H1 (cell line): Measurements from ENCODE around the gene XYLB. TPM values are rescaled to one million over a fixed set of nuclear protein-coding genes. Genes with fewer than 3 reads are reported as not detected.

Experiments
- BCL11A ChIP-seq, 2 experiments: IDR thresholded peaks; one replicate each; pipeline ENCODE4 v1.6.1; 2011; ENCODE audit warnings: low read depth in 2 of 2, low read length in 2 of 2, mild to moderate bottlenecking in 2 of 2
- BRCA1 ChIP-seq: IDR thresholded peaks from 2 replicates; pipeline ENCODE4 v1.6.1; 2012; ENCODE audit warnings: low read depth, low read length, improper control_type of control experiment
- CHD7 ChIP-seq: fragments of 300-600 bp; sonication (generic); IDR thresholded peaks from 2 replicates; pipeline ENCODE4 v1.7.1; 2012; ENCODE audit warnings: low read length, moderate library complexity, mild to moderate bottlenecking, inconsistent platforms; ENCODE audit not compliant: insufficient replicate concordance
- EP300 ChIP-seq, 2 experiments: IDR thresholded peaks; 1 replicate in 1 of 2; 2 replicates in 1 of 2; pipeline ENCODE4 v1.6.1; 2011 to 2012; ENCODE audit warnings: low read depth in 2 of 2, low read length in 2 of 2, mild to moderate bottlenecking in 2 of 2, borderline replicate concordance in 1 of 2, inconsistent platforms in 1 of 2, moderate library complexity in 1 of 2
- GABPA ChIP-seq: IDR thresholded peaks from 2 replicates; pipeline ENCODE4 v1.6.1; 2011; ENCODE audit warnings: mild to moderate bottlenecking, low read length, moderate library complexity, borderline replicate concordance; ENCODE audit not compliant: insufficient read depth
- GTF2F1 ChIP-seq: IDR thresholded peaks from 2 replicates; pipeline ENCODE4 v1.6.1; 2012; ENCODE audit warnings: low read depth, low read length, improper control_type of control experiment, borderline replicate concordance
- SIN3A ChIP-seq, 2 experiments: IDR thresholded peaks in 1 of 2; conservative IDR thresholded peaks in 1 of 2; 2 replicates each; pipeline ENCODE4 v1.6.1; 2011 to 2012; ENCODE audit warnings: low read length in 2 of 2, improper control_type of control experiment in 1 of 2, low read depth in 1 of 2, mild to moderate bottlenecking in 1 of 2
- TEAD4 ChIP-seq: IDR thresholded peaks from 2 replicates; pipeline ENCODE4 v1.6.1; 2012; ENCODE audit warnings: low read depth, low read length, inconsistent platforms, mixed read lengths
- USF2 ChIP-seq: IDR thresholded peaks from 2 replicates; pipeline ENCODE4 v1.6.1; 2011; ENCODE audit warnings: low read length, improper control_type of control experiment
- polyA plus RNA-seq, 7 experiments: library from polyadenylated mRNA; depleted of rRNA in 3 of 7; stranded (reverse) in 5 of 7; unstranded in 2 of 7; fragments of >200 nt in 5 of 7; fragments of 200-250 nt in 2 of 7; gene quantifications; 1 replicate in 5 of 7; 2 replicates in 1 of 7; 4 replicates in 1 of 7; pipeline versions ENCODE4 v1.2.1 to v1.2.3, GENCODE V29; 2011 to 2013; ENCODE audit warnings: missing spikeins in 2 of 7, mixed read lengths in 2 of 7
- total RNA-seq: library from RNA; stranded (reverse); fragmentation: NEBNext Ultra II Directional; extraction: Animal tissue kit (Norgen Biotek cat#: 25700); gene quantifications from 2 replicates; pipeline ENCODE4 v1.2.1, GENCODE V29; 2021

XYLB gene
- total and polyA plus RNA-seq, 2 of the 8 experiments (the other 6 are each of a cell fraction or from before 2014, with no cell fraction given): 1.7 to 5.5 TPM

- TF ChIP-seq CHD7 (no peak), BRCA1 (no peak), SIN3A (conservative IDR thresholded peaks at IDR 0.05 in 1 of 2, IDR thresholded peaks at IDR 0.05 in 1 of 2; ENCODE audit: low read depth in 1 of 2, low read length in 2 of 2) (no peak), USF2 (no peak), TEAD4 (no peak), GABPA (no peak), BCL11A (IDR thresholded peaks at IDR 0.05; ENCODE audit: low read depth in 2 of 2, low read length in 2 of 2) (no peak), EP300 (IDR thresholded peaks at IDR 0.05; ENCODE audit: borderline replicate concordance in 1 of 2, low read depth in 2 of 2, low read length in 2 of 2) (no peak), GTF2F1 (no peak)
Observed at GRCh38 chr3:38337703-38338102, 8.9 kb upstream of the XYLB start (continued).
